ENCODE results near the gene MPHOSPH10. TPM values are rescaled to one million over a fixed set of nuclear protein-coding genes. Genes with fewer than 3 reads are reported as not detected.

The MPHOSPH10 gene
- total and polyA plus RNA-seq, 10 of the 15 experiments (the other 5 are each of a cell fraction or from before 2014, with no cell fraction given), result 23.8 to 56.8 (median 41.3) TPM

DNA sequence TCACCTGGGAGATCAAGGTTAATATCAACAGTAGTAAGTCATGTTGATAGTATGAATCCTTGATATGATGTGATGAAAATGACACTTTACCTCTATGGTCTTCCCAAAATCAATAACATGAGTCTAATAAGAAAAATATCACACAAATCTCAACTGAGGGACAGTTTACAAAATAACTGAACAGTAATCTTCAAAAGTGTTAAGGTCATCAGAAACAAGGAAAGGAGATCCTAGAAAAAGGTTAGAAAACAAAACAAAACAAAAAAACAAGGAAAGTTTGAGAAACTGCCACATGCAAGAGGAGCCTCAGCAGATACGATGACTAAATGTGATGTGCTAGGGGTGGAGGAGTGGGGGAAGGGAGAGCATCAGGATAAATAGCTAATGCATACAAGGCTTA lies 16.6 kb upstream of the MPHOSPH10 start:
- no peak overlapping the region for H3K9ac ChIP-seq (ENCODE audit: control insufficient read depth, insufficient read depth, low read length)
- no peak for TF ChIP-seq SRF (IDR thresholded peaks at IDR 0.05; ENCODE audit: low read depth in 2 of 2, low read length in 2 of 2)
- TF ChIP-seq, protein P1, sequence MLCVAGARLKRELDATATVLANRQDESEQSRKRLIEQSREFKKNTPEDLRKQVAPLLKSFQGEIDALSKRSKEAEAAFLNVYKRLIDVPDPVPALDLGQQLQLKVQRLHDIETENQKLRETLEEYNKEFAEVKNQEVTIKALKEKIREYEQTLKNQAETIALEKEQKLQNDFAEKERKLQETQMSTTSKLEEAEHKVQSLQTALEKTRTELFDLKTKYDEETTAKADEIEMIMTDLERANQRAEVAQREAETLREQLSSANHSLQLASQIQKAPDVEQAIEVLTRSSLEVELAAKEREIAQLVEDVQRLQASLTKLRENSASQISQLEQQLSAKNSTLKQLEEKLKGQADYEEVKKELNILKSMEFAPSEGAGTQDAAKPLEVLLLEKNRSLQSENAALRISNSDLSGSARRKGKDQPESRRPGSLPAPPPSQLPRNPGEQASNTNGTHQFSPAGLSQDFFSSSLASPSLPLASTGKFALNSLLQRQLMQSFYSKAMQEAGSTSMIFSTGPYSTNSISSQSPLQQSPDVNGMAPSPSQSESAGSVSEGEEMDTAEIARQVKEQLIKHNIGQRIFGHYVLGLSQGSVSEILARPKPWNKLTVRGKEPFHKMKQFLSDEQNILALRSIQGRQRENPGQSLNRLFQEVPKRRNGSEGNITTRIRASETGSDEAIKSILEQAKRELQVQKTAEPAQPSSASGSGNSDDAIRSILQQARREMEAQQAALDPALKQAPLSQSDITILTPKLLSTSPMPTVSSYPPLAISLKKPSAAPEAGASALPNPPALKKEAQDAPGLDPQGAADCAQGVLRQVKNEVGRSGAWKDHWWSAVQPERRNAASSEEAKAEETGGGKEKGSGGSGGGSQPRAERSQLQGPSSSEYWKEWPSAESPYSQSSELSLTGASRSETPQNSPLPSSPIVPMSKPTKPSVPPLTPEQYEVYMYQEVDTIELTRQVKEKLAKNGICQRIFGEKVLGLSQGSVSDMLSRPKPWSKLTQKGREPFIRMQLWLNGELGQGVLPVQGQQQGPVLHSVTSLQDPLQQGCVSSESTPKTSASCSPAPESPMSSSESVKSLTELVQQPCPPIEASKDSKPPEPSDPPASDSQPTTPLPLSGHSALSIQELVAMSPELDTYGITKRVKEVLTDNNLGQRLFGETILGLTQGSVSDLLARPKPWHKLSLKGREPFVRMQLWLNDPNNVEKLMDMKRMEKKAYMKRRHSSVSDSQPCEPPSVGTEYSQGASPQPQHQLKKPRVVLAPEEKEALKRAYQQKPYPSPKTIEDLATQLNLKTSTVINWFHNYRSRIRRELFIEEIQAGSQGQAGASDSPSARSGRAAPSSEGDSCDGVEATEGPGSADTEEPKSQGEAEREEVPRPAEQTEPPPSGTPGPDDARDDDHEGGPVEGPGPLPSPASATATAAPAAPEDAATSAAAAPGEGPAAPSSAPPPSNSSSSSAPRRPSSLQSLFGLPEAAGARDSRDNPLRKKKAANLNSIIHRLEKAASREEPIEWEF (IDR thresholded peaks at IDR 0.05; ENCODE audit: insufficient replicate concordance, low read depth, low read length), result no peak
- TF ChIP-seq ZBED1 (IDR thresholded peaks at IDR 0.05; ENCODE audit: borderline replicate concordance), result no peak
- no peak for TF ChIP-seq RUNX3 (IDR thresholded peaks at IDR 0.05; ENCODE audit: low read length)
- TF ChIP-seq, protein P2, sequence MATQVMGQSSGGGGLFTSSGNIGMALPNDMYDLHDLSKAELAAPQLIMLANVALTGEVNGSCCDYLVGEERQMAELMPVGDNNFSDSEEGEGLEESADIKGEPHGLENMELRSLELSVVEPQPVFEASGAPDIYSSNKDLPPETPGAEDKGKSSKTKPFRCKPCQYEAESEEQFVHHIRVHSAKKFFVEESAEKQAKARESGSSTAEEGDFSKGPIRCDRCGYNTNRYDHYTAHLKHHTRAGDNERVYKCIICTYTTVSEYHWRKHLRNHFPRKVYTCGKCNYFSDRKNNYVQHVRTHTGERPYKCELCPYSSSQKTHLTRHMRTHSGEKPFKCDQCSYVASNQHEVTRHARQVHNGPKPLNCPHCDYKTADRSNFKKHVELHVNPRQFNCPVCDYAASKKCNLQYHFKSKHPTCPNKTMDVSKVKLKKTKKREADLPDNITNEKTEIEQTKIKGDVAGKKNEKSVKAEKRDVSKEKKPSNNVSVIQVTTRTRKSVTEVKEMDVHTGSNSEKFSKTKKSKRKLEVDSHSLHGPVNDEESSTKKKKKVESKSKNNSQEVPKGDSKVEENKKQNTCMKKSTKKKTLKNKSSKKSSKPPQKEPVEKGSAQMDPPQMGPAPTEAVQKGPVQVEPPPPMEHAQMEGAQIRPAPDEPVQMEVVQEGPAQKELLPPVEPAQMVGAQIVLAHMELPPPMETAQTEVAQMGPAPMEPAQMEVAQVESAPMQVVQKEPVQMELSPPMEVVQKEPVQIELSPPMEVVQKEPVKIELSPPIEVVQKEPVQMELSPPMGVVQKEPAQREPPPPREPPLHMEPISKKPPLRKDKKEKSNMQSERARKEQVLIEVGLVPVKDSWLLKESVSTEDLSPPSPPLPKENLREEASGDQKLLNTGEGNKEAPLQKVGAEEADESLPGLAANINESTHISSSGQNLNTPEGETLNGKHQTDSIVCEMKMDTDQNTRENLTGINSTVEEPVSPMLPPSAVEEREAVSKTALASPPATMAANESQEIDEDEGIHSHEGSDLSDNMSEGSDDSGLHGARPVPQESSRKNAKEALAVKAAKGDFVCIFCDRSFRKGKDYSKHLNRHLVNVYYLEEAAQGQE (IDR thresholded peaks at IDR 0.05; ENCODE audit: low read depth, low read length), result no peak
- no peak for TF ChIP-seq YY1 (IDR thresholded peaks at IDR 0.05; ENCODE audit: low read depth, low read length)
- no peak for TF ChIP-seq SREBF2 (IDR thresholded peaks at IDR 0.05; ENCODE audit: low read length)
- TF ChIP-seq MYC (IDR thresholded peaks at IDR 0.05; ENCODE audit: insufficient read depth, insufficient read length, insufficient replicate concordance, low read length, severe bottlenecking), result no peak
- no peak for TF ChIP-seq WRNIP1 (IDR thresholded peaks at IDR 0.05; ENCODE audit: borderline replicate concordance, low read depth, low read length)
- TF ChIP-seq, protein P3, sequence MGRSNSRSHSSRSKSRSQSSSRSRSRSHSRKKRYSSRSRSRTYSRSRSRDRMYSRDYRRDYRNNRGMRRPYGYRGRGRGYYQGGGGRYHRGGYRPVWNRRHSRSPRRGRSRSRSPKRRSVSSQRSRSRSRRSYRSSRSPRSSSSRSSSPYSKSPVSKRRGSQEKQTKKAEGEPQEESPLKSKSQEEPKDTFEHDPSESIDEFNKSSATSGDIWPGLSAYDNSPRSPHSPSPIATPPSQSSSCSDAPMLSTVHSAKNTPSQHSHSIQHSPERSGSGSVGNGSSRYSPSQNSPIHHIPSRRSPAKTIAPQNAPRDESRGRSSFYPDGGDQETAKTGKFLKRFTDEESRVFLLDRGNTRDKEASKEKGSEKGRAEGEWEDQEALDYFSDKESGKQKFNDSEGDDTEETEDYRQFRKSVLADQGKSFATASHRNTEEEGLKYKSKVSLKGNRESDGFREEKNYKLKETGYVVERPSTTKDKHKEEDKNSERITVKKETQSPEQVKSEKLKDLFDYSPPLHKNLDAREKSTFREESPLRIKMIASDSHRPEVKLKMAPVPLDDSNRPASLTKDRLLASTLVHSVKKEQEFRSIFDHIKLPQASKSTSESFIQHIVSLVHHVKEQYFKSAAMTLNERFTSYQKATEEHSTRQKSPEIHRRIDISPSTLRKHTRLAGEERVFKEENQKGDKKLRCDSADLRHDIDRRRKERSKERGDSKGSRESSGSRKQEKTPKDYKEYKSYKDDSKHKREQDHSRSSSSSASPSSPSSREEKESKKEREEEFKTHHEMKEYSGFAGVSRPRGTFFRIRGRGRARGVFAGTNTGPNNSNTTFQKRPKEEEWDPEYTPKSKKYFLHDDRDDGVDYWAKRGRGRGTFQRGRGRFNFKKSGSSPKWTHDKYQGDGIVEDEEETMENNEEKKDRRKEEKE (IDR thresholded peaks at IDR 0.05), result no peak
- TF ChIP-seq CHD1 (IDR thresholded peaks at IDR 0.05; ENCODE audit: low read depth, low read length), result no peak
- TF ChIP-seq ESRRA (IDR thresholded peaks at IDR 0.05; ENCODE audit: low read length), result no peak
- TF ChIP-seq RFX5 (IDR thresholded peaks at IDR 0.05; ENCODE audit: low read depth, low read length), result no peak
- no peak for TF ChIP-seq CREB1 (IDR thresholded peaks at IDR 0.05; ENCODE audit: low read depth)

More for the DNA sequence above, 16.6 kb upstream of the MPHOSPH10 start:
- H3K9me3 ChIP-seq (replicated peaks; ENCODE audit: control insufficient read depth, insufficient read depth, low read length), result no peaks in the 10 kb centered on the region
- no peak overlapping the region for H3K4me2 ChIP-seq (ENCODE audit: control insufficient read depth, insufficient read depth)
- ATAC-seq (no peak), DNase-seq (ENCODE audit: low read depth, low spot score) (no peak), FAIRE-seq (no peak)
- no TSS peak for BruUV-seq (replicated peaks)
- ChIA-PET RAD21 (ENCODE audit: unreplicated experiment) (interaction anchor here (1.2 kb wide), 1 partner anchor 13 kb away, joined by 3 read pairs; no protein-coding TSS in a partner anchor), POLR2A (no interaction called here), SMC1A (ENCODE audit: uncharacterized antibody, unreplicated experiment) (interaction anchor here (1.2 to 2.3 kb wide), 3 partner anchors 11 to 13 kb away, joined by 4 to 8 read pairs (median 4); no protein-coding TSS in a partner anchor), CTCF (interaction anchor here (5.3 kb wide), 1 partner anchor 13 kb away, joined by 37 read pairs; no protein-coding TSS in a partner anchor)
- H3K36me3 ChIP-seq (ENCODE audit: control insufficient read depth in 2 of 2, insufficient read depth in 2 of 2, low read length in 1 of 2), result peaks cover 1% of the 10 kb centered on the region in 2 experiments; a peak in 2 of 4 replicates
- no peaks in the 10 kb centered on the region for H3K27me3 ChIP-seq (replicated peaks in 1 of 2; ENCODE audit: control insufficient read depth in 2 of 2, insufficient read depth in 2 of 2, low read length in 1 of 2)
- no peaks in the 10 kb centered on the region for H3K4me1 ChIP-seq (ENCODE audit: control insufficient read depth, insufficient read depth, low read length)
- no peak overlapping the region for H3K4me3 ChIP-seq
- H2AFZ ChIP-seq (ENCODE audit: control insufficient read depth, low read depth, low read length), result no peak overlapping the region
- H3K79me2 ChIP-seq (ENCODE audit: control insufficient read depth, insufficient read depth, low read length), result no peaks in the 10 kb centered on the region
- H3K27ac ChIP-seq (ENCODE audit: control insufficient read depth, insufficient read depth), result no peak overlapping the region
- intact Hi-C loops (cut with micrococcal nuclease; ENCODE audit: unreplicated experiment) (no loop called here), in situ Hi-C loops (cut with MboI) (no loop called here)
- 91% methylated on average over 1 of the region's 1 CpG for WGBS (ENCODE audit: insufficient coverage, insufficient replicate concordance, low lambda C conversion rate, missing lambda C conversion rate)
- no peaks in the 10 kb centered on the region for H4K20me1 ChIP-seq (ENCODE audit: control insufficient read depth, insufficient read depth)
